HG03064 (cell line): ENCODE results near the gene C1orf174.

ENCODE experiments used
- ATAC-seq: cut with Tn5 transposase; IDR thresholded peaks from one replicate; pipeline ENCODE4 v1.9.1; 2021; ENCODE audit warnings: low read depth; ENCODE audit not compliant: unreplicated experiment

C1orf174 gene

DNA sequence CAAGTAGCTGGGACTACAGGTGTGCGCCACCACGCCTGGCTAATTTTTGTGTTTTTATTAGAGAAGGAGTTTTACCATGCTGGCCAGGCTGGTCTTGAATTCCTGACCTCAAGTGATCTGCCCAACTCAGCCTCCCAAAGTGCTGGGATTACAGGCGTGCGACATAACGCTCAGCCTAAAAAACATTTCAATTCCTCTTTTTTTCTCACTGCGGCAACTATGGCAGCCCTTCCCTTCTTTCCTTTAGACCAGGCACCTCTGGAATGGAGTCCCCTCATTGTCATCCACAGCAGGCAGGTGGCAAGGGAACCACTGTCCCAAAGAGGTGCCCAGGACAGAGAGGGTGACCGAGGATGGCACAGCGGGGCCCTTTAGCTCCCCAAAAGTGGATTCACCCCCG is 57.2 kb downstream of the C1orf174 start:
- ATAC-seq: no peak

DNA sequence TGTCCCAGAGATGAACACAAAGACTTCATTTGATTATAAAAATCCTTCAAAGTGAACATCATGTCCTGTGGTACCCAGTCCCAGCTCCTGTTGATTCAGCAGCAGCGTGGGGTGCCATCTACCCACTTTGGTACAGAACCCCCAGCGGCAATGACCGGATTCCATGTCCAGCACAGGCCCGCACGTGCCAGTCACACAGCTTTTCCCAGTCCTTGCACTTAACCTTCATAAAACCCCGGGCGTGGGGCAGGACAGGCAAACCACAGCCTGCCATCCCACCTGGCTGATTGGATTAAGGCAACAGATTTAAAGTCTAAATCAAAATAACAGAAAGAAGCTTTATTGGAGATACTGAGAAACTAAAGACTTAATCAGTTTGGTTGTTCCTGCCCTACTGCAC is 58.6 kb downstream of the C1orf174 start:
- no peak for ATAC-seq
